HepG2 (cell line): ENCODE measurements around the gene PMAIP1. TPM values are rescaled to one million over a fixed set of nuclear protein-coding genes. Genes with fewer than 3 reads are reported as not detected.

Experiments
- AKNA ChIP-seq: sonication (generic); formaldehyde crosslinking; IDR thresholded peaks from 2 replicates; pipeline ENCODE4 v1.4.0; 2020; ENCODE audit warnings: missing genetic modification reagents, borderline replicate concordance
- ELK4 ChIP-seq: sonication (generic); formaldehyde crosslinking; IDR thresholded peaks from 2 replicates; pipeline ENCODE4 v1.9.0; 2021; ENCODE audit warnings: missing genetic modification reagents, borderline replicate concordance
- GATAD2A ChIP-seq: IDR thresholded peaks from 2 replicates; pipeline ENCODE4 v1.6.1; 2016
- RBM39 ChIP-seq: fragments of 200-400 bp; formaldehyde crosslinking; IDR thresholded peaks from one replicate; pipeline ENCODE4 v1.6.1; 2018; ENCODE audit warnings: antibody characterized with exemption, mild to moderate bottlenecking, low read depth, low read length; ENCODE audit not compliant: poor library complexity, severe bottlenecking
- RFX5 ChIP-seq: IDR thresholded peaks from 2 replicates; pipeline ENCODE4 v1.6.1; 2011; ENCODE audit warnings: low read depth, low read length, improper control_type of control experiment
- ZHX1 ChIP-seq: sonication (generic); formaldehyde crosslinking; IDR thresholded peaks from 2 replicates; pipeline ENCODE4 v1.8.1; 2022; ENCODE audit warnings: low read depth, mild to moderate bottlenecking, missing genetic modification reagents
- ZNF552 ChIP-seq: sonication (generic); formaldehyde crosslinking; IDR thresholded peaks from 2 replicates; pipeline ENCODE4 v1.9.0; 2022; ENCODE audit warnings: missing genetic modification reagents, mild to moderate bottlenecking, borderline replicate concordance
- polyA plus RNA-seq, 8 experiments: library from polyadenylated mRNA; depleted of rRNA in 3 of 8; stranded (reverse) in 7 of 8; unstranded in 1 of 8; fragments of >200 nt; fragmentation: Illumina TruSeq in 4 of 8; extraction: Trizol in 4 of 8; gene quantifications; 2 replicates each; pipeline versions ENCODE4 v1.2.1 to v1.2.3, GENCODE V29; 2011 to 2016; ENCODE audit warnings: low read depth in 4 of 8, missing spikeins in 1 of 8, mixed read lengths in 1 of 8; ENCODE audit not compliant: insufficient read depth in 1 of 8
- total RNA-seq, 5 experiments: library from RNA; depleted of rRNA; stranded (reverse); fragments of >200 nt; fragmentation: Illumina TruSeq; extraction: Trizol; gene quantifications; 2 replicates each; pipeline ENCODE4 v1.2.3, GENCODE V29; 2016; ENCODE audit warnings: low read depth in 1 of 5
- TF ChIP-seq, protein P1 (sequence below): sonication (generic); formaldehyde crosslinking; IDR thresholded peaks from 2 replicates; pipeline ENCODE4 v1.5.1; 2020; ENCODE audit warnings: mild to moderate bottlenecking, missing genetic modification reagents, moderate library complexity
- TF ChIP-seq, protein P2 (sequence below): sonication (generic); formaldehyde crosslinking; conservative IDR thresholded peaks from 2 replicates; pipeline ENCODE4 v1.4.0; 2020; ENCODE audit warnings: mild to moderate bottlenecking, missing genetic modification reagents, moderate library complexity

The PMAIP1 gene
- total and polyA plus RNA-seq, 2 of the 13 experiments (the other 11 are each of a cell fraction or from before 2014, with no cell fraction given), result 1.5 to 1.7 TPM

GRCh38 chr18:59881728-59882656 is 17.8 kb upstream of the PMAIP1 start (continued):
- TF ChIP-seq, protein P1, sequence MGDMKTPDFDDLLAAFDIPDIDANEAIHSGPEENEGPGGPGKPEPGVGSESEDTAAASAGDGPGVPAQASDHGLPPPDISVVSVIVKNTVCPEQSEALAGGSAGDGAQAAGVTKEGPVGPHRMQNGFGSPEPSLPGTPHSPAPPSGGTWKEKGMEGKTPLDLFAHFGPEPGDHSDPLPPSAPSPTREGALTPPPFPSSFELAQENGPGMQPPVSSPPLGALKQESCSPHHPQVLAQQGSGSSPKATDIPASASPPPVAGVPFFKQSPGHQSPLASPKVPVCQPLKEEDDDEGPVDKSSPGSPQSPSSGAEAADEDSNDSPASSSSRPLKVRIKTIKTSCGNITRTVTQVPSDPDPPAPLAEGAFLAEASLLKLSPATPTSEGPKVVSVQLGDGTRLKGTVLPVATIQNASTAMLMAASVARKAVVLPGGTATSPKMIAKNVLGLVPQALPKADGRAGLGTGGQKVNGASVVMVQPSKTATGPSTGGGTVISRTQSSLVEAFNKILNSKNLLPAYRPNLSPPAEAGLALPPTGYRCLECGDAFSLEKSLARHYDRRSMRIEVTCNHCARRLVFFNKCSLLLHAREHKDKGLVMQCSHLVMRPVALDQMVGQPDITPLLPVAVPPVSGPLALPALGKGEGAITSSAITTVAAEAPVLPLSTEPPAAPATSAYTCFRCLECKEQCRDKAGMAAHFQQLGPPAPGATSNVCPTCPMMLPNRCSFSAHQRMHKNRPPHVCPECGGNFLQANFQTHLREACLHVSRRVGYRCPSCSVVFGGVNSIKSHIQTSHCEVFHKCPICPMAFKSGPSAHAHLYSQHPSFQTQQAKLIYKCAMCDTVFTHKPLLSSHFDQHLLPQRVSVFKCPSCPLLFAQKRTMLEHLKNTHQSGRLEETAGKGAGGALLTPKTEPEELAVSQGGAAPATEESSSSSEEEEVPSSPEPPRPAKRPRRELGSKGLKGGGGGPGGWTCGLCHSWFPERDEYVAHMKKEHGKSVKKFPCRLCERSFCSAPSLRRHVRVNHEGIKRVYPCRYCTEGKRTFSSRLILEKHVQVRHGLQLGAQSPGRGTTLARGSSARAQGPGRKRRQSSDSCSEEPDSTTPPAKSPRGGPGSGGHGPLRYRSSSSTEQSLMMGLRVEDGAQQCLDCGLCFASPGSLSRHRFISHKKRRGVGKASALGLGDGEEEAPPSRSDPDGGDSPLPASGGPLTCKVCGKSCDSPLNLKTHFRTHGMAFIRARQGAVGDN, result no peak
- TF ChIP-seq ZNF552 (no peak), ZHX1 (no peak), RFX5 (no peak), GATAD2A (CRISPR knock-in tag) (peak; percentile 62), ELK4 (CRISPR knock-in tag) (no peak), RBM39 (no peak), AKNA (no peak)
- TF ChIP-seq, protein P2, sequence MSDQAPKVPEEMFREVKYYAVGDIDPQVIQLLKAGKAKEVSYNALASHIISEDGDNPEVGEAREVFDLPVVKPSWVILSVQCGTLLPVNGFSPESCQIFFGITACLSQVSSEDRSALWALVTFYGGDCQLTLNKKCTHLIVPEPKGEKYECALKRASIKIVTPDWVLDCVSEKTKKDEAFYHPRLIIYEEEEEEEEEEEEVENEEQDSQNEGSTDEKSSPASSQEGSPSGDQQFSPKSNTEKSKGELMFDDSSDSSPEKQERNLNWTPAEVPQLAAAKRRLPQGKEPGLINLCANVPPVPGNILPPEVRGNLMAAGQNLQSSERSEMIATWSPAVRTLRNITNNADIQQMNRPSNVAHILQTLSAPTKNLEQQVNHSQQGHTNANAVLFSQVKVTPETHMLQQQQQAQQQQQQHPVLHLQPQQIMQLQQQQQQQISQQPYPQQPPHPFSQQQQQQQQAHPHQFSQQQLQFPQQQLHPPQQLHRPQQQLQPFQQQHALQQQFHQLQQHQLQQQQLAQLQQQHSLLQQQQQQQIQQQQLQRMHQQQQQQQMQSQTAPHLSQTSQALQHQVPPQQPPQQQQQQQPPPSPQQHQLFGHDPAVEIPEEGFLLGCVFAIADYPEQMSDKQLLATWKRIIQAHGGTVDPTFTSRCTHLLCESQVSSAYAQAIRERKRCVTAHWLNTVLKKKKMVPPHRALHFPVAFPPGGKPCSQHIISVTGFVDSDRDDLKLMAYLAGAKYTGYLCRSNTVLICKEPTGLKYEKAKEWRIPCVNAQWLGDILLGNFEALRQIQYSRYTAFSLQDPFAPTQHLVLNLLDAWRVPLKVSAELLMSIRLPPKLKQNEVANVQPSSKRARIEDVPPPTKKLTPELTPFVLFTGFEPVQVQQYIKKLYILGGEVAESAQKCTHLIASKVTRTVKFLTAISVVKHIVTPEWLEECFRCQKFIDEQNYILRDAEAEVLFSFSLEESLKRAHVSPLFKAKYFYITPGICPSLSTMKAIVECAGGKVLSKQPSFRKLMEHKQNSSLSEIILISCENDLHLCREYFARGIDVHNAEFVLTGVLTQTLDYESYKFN (CRISPR knock-in tag), result peak; percentile 70
